HG02840 (cell line): ENCODE data around the gene MRPS10.

ENCODE experiments used
- ATAC-seq: cut with Tn5 transposase; IDR thresholded peaks from one replicate; pipeline ENCODE4 v1.9.1; 2021; ENCODE audit warnings: mild to moderate bottlenecking, moderate library complexity, moderate number of reproducible peaks; ENCODE audit not compliant: unreplicated experiment, low FRiP score

The MRPS10 gene

GRCh38 chr6:42217519-42218367 is at the start of gene MRPS10:
TSS of gene MRPS10 (minus strand) at chr6:42217861. CDS start at chr6:42217849, 12 bp downstream.
- peak; percentile 81 for ATAC-seq

DNA sequence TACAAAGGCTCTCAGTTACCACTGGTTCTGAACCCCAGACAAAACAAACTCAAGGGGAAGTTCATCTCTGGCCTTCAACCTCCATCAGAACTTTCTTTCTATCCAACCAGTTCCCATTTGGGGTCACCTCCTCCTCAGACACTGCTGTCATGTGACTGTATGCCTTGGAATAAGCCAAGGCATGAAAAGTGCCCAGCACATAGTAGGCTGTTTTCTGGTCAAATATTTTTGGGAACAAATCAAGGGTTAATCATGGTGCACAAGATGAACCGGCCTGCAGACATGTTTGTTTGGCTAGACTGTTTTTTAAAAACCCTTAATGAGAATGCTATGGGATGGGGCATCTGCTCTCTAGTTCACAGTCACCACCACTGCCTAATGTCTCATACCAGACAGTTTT is 48.9 kb upstream of the MRPS10 start:
- no peak for ATAC-seq

DNA sequence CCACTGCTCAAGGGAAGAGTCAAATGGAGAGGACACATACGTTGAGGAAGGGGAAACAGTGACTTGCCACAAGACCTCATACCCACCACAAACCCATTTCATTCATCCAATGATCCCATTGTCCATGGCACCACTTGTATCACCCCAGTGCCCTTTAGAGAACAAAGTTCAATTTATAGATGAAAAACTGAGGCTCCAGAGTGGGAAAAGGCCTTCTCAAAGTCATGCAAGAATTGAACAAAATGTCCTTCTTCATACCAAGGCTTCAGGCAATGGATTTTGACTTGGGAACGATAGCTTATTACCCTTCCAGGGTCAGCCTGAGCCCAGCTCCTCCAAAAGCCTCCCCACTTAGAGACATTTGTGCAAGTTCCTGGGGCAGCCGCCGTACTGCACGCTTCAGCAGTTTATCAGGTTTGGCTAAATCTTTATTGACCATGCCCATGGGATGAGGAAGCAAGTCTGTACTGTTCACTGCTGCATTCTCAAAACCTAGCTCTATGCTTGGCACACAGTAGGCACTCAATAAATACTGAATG is 47.3 kb upstream of the MRPS10 start:
- no peak for ATAC-seq

- ATAC-seq, result no peak
Observed at GRCh38 chr6:42264162-42264851, 46.6 kb upstream of the MRPS10 start.

DNA sequence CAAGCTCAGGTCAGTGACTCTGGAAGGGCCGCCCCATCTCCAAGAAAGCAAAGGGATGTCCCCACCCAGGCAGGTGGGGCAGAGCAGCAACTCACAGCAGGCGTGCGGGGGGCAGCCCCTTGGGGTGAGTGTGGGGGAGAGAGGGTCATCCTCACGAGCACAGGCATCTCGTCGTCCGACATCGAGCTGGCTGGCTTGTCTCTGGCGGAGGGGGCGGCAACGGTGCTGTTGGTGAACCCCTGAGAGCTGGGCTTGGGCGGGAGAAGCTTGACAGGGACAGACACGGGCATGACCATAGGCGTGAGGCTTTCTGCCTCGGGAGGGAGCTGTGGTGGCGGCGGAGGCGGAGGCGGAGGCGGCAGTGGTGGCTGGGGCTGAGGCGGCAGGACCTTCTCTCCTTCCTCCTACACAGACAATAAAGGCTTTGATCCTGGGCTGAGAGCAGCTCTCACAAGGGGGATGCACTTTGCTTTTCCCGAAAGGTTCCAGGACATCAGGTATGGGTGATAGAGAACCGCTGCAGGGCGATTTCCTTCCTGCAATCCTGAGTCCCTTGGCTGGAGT is 45.6 kb upstream of the MRPS10 start:
- ATAC-seq, result no peak

DNA sequence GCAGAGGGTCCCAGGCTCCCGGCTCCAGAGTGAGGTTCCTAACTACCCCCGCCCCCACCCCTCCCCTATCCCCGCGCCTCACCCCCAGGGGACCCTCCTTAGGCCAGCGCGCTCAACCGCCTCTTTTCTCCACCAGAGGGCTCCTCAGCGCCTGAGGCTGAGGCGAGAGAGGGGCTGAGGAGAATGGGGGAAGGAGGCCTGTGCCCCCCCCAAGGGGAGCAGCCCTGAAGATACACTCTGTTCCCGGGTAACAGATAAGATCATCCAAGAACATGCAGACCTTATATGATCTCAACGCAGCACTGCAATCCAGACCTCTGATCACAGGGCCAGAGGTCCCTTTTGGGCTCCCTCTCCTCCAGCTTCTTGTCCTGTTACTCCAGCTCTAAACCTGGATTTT is 43.3 kb upstream of the MRPS10 start:
- ATAC-seq, result no peak

- no peak for ATAC-seq
Observed at GRCh38 chr6:42260396-42260888, 42.8 kb upstream of the MRPS10 start.

GRCh38 chr6:42259841-42260395 is 42.3 kb upstream of the MRPS10 start:
- no peak for ATAC-seq

- ATAC-seq, result no peak
Observed at GRCh38 chr6:42259286-42259685, 41.6 kb upstream of the MRPS10 start.

DNA sequence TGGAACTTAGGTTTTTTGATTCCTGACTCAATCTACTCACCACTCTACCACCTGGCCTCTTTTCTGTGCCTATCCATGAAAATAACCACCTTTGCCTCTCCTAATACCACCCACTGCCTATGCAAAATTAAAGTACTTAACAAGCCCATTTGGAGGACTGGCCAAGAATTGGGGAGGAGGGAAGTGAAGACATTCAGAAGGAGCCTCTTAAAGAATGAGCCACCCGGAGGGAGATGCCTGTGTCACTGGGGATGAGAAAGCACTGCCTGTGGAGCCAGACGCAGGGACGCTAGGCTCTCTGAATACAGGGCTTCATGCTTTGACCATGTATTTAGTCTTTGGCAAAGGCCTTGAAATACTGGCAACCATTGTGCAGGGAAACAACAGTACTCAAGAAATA is 40.0 kb upstream of the MRPS10 start:
- no peak for ATAC-seq

- no peak for ATAC-seq
Observed at GRCh38 chr6:42257063-42257462, 39.4 kb upstream of the MRPS10 start.

DNA sequence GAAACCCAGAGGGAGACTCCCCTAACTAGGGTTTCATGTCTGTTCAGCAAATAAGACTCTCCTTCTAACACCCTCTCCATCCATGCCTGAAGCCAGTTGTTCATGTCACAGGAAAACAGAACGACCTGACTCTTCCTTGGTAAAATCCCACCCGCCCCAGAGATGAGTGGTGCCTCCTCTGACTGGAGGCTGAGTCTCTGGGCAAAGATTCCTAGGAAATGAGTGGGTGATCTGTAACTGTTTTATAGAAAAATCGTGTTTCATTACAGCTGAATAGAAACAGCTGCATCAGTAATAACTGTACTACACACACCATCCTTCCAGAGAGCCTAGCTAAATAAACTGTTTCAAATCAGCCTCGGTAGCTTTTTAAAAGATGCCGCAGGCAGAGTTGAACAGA is 37.4 kb upstream of the MRPS10 start:
- no peak for ATAC-seq

DNA sequence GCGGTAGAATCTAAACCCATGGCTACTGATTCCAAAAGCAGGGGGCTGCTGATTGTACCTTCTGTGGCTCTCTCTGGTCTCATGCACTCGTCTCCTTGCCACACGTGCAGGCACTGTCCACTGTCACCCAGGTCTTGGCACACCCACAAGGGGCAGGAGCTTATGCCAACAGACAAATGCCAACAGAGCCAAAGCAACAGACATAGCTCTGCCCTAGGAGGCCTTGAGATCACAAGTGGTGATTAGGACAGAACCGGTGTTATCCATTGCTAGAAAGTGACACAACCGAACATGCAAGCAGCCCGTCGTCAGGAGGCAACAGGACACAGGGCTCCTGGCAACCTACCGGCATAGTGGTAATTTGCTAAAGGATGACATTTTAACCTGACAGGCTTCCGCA is 36.8 kb upstream of the MRPS10 start:
- ATAC-seq, result no peak

DNA sequence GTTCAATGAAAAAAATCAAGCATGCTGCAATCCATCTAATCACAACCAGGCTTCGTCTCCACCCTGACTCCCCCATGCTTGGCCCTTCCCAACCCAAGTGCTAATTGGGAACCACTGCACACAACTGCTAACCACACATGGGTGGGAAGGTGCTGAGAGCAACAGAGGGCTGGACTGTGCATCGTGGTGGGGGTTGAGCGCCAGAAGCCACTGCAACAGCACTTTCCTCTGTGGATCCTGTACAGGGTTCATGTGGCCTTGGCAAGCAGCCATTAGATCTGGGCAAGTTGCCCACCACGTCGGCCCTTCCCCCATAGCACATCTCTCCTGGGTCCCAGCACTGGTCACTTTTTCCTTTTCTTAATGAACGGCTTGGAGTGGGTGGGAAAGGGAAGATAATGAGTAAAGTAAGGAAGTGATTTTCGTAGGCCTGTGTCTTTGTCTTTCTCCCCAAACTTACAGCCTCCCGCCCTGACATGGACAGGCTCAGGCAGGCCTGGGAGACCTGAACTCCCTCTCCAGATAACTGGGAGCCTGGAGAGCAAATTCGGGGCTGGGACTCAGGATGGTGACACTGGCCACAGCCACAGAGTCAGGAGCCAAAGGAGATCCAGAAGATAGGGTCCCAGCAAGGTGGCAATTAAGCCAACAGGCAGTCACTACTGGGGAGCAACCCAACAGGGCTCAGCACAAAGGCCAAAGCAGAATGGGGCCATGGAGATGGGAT is 34.4 kb upstream of the MRPS10 start:
- no peak for ATAC-seq

DNA sequence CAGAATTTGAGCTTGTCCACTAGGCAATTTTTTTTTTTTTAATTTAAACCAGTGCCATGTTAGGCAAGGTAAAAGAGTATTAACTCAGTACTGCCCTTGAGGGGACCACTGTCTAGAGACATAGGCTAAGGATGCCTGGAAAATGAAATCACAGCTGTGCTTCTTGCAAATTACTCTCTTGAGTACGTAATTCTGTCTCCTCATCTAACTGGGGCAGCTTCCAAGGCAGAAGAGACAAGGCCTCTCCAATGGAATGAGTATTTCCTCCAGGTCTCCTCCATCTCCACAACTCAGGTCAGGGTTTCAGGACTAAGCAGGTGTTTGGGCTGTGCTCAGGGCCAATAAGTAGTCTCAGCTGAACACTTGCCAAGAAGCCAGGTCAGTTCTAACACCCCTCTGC is 33.8 kb upstream of the MRPS10 start:
- ATAC-seq, result no peak

- no peak for ATAC-seq
Observed at GRCh38 chr6:42250274-42250931, 32.7 kb upstream of the MRPS10 start.

DNA sequence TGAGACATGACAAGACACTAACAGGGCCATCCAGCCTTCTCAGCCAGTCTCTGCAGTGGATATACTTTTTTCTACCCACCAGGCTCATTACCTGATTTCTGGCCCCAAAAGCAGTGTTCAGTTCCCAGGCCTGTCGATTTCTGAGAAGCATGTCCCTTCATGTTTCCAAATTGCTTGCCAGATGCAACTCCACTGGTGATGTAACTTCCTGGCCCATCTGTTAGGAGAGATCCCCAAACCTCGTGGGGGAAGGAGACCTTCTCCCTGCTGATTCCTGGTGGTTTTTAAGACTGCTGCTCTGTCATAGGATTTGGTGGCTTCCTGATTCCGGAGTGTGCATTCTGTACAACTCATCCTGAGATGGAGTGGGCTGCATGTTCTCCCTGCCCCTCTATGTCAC is 31.6 kb upstream of the MRPS10 start:
- ATAC-seq, result no peak

DNA sequence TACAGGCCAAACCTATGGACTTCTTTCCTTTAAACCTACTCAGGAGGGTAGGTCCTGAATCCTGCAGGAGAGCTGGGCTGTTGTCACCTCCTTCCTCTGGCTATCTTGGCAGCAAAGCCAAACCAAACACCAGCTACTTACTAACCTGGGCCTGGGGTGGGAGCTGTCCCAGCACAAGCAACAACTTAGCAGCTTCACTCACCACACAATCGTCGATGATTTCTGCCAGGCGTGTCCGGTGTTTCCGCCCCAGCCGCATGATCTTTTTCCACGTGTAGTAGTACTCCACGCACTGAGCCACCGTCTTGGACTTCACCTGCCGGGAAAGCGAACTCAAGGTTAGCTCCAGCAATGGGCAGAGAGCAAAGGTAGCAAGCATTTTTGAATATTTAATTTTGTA is 25.4 kb upstream of the MRPS10 start:
- no peak for ATAC-seq

- ATAC-seq, result no peak
Observed at GRCh38 chr6:42241915-42242314, 24.3 kb upstream of the MRPS10 start.
